HG02938 (cell line): ENCODE results near the gene SLC16A14.

Source experiments
- ATAC-seq: cut with Tn5 transposase; IDR thresholded peaks from one replicate; pipeline ENCODE4 v1.9.1; 2021; ENCODE audit warnings: mild to moderate bottlenecking, moderate library complexity; ENCODE audit not compliant: unreplicated experiment

Gene SLC16A14

DNA sequence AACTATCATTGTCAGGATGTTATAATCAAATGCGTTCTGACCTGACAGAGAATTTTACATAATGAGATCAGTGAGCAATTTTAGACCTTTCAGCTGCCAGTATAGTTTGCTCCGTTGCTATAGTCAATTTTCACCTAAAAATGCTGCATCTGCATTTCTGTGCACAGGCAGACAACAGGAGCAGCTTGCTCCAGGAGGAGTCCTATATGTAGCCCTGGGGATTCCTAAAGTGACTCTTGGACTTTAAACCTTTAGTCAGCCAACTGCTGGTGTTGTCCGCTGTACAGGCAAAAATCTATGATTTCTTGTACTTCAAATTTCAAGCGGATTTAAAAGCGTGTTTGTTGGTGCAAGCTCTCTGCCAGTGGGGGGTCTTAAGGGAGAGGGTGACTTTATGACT, 25.7 kb downstream of the SLC16A14 start:
- no peak for ATAC-seq

DNA sequence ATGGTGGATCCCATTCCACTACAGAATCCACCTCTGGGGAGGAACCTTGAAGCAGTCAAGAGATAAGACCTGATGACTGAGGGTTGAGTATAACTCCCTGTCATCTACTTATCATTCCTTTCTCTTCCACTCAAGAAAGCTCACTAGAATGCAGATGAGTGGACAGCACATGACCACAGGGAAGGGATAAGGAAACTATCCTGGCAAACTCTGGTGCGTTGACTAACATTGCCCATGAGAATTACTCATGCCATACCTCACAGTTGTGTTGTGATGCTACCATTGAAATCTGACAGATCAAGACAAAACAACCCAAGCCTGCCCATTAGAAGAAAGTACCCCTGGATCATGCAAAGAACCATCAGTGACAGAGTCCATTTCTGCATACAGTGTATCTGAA, 26.5 kb downstream of the SLC16A14 start:
- ATAC-seq = no peak

DNA sequence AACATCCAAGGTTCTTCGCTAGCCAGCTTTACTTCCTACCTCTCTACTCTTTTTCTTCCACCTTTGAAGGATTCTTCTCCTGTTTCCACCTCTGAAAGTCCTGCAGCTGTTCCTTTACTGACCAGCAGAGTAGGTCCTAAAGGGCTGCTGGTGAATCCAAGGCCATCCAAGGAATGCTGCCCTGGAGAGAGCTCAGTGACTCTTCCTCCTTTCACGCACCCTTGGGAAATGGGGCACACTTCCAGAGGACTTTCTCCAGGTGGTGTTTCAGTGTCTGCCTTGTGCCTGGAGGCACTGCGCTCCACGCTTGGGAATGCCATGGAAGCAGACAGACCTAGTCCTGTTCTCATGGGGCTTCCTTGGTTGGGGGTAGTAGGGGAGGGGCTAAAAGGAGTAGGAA, 45.4 kb downstream of the SLC16A14 start:
- no peak for ATAC-seq

DNA sequence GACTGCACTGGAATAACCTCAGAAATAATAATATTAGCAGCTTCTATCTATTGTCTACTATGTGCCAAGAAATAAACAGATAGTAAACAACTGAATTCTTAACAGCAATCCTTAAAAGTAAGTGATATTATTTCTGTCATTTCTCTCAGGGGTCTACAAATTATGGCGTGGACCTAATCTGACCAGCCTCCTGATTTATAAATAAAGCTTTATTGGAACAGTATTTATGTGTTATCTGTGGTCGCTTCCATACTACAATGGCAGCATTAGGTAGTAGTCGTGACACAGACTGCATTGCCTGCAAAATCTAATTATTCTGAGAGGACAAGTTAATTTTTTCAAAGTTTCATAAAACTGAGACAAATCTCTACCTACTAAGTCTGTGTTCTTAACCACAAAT, 49.0 kb downstream of the SLC16A14 start:
- ATAC-seq = no peak

DNA sequence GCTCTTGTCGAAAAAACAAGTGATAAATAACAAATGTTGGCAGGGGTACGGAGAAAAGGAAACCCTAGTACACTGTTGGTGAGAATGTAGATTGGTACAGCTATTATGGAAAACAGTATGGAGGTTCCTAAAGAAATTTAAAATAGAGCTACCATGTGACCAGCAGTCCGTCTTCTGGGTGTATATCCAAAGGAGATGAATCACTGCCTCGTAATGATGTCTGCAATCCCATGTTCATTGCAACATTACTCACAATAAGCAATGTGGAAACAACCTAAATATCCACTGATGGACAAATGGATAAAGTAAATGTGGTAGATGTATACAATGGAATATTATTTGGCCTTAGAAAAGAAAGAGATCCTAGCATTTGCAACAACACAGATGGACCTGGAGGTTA, 50.6 kb downstream of the SLC16A14 start:
- ATAC-seq = no peak

DNA sequence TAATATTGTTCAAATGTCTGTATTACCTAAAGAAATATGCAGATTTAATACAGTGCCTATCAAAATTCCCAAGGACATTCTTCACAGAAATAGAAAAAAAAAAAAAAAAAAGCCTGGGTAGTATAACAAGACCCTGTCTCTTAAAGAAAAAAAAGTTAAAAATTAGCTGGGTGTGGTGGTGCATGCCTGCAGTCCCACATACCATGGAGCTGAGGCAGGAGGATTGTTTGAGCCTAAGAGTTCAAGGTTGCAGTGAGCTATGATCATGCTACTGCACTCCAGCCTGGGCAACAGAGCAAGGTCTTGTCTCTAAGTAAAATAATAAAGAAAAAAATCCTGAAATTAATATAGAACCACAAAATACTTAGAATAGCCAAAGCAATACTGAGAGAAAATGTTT, 51.9 kb downstream of the SLC16A14 start:
- ATAC-seq = no peak

DNA sequence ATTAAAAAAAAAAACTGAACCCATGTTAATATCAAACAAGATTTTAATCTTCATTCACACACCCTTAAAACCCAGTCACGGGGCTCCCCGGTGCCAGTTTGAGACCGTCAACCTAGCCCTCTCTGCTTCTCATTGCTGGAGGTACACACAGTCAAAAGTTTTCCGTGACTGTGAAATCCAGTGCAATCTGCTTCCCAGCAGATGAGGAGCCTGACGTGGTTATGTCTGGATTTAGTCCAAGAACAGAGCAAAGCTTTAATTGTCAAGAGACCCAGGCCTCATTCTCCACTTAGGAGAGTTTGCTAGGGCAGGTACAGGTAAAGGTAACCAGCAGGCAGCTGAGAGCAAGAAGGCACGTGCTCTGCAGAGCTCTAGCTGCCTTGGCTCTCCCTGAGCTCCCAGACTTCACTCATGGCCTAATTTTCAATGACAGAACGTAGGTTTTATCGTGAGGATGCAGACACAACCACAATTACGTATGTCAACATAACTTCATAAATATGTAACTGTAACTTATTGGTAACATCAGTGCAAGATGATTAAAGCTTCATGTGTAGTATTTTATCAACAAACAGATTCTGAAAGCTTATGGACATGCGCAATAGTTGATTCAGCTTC, 56.3 kb downstream of the SLC16A14 start:
- no peak for ATAC-seq

DNA sequence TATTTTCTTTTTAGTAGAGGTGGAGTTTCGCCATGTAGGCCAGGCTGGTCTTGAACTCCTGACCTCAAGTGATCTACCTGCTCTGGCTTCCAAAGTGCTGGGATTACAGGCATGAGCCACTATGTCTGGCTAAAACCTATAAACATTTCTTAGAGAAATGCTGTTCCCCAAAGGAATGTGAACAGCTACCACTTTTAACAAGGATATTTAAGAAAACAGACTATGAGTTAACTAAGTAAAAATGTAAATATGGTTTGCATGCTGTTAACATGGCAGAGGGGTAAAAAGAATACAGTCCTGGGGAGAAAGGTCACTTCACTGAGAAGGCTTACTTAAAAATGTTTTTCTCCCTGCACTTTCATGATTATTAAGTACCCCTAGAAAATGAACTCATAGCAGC, 57.1 kb downstream of the SLC16A14 start:
- no peak for ATAC-seq

DNA sequence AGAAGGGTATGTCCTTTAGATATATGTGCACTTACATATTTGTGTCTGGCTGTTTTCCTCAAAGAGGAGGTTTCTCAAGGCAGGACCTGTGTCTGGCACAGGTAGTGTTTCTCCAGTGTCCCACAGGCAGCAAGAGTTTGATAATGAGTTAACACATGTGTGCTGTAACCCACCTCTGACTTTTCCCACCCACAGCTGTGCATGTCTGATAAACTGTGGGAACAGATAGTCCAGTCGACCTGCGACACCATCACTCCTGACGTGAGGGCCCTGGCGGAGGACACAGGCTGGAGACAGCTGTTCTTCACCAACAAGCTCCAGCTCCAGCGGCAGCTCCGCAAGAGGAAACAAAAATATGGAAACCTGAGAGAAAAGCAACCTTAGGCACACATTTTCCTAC, 58.2 kb downstream of the SLC16A14 start:
- ATAC-seq = no peak

DNA sequence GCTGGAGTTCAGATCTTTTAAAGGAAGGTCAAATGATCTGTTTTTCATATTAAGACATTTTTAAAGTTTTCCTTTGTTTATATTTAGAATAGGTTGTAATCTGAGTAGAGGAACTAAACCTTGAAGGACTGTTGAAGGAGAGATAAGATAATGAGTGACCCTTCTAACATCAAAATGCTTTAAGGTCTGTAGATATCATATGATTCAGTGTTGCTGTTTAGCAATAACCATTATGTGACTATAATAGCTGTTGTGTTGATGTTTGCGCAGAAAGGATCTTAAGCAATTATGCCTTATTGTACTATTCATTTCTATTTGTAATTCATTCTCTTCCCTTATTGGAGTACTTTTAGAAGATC, 60.0 kb downstream of the SLC16A14 start:
- no peak for ATAC-seq

DNA sequence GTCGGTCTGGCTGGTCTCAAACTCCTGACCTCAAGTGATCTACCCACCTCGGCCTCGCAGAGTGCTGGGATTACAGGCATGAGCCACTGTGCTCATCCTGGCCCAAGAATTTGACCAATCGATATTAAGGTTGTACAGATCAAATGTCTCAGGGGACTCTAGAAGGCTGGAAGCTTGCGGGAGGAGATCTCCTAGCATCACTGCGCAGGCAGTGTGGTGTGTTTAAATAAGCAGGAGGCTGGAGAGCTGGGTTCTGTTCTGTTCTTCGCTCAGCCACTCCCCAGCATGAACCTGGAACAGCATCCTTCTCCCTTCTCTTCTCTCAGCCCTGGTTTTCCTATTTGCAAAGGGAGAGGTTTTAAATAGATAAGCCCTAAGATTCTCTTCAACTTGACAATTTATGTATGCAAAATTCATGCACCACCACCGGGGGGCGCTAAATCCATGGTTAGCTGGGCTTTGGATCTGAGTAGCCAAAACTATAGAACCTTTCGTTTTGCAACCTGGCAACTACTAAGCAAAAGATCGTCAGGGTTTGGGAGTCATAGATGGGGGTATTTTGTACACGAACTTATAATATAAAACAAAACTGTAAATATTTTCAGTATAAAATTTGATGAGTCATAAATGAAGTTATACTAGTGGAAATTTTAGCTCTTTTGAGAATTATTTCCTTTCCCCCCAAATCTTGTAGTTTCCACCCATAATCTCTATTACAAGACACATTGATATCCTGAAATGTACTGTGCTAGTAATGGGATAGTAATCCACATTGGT, 60.6 kb downstream of the SLC16A14 start:
- no peak for ATAC-seq

DNA sequence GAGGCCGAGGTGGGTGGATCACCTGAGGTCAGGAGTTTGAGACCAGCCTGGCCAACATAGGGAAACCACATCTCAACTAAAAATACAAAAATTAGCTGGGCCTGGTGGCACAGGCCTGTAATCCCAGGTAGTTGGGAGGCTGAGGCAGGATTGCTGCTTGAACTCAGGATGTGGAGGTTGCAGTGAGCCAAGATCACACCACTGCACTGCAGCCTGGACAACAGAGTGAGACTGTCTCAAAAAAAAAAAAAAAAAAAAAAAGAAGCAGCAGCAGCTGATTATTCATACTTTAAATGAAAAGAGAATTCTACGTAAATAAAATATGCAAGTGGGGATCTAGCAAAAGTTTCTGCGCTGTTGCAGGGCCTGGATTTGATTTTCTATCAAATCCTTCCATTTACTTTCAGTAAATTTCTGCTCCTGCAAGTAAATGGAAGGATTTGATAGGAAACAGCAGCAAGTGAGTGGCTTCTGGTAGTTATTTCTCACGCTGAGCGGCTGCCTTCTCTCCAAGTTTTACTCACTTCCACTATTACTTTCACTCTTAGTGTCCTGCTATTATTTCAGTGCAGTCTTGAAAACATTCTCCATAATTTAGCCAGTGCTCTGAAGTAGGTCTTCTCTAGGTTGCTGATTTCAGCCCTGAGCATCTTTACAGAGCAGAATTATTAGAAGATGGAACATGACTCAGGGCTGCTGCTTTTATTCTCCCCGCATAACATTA, 68.4 kb downstream of the SLC16A14 start:
- peak; percentile 96 for ATAC-seq

DNA sequence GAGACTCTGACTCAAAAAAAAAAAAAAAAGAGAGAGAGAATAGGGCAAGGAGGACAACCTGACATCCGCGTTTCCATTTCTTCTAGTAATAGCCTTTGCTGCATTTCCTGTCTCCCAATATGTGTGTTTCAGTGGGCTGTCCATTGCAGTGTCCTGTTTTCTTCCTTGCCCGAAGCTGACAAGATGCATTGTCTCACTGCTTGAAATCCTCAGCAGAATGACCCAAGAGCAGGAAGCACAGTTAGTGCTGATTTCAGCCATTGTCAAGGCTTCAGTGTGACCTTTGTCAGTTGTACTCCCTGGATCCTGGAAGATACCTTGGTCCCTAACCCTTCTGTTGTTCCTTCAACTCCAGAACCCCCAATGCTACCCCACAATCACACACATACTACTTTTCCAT, 71.2 kb downstream of the SLC16A14 start:
- ATAC-seq = no peak

DNA sequence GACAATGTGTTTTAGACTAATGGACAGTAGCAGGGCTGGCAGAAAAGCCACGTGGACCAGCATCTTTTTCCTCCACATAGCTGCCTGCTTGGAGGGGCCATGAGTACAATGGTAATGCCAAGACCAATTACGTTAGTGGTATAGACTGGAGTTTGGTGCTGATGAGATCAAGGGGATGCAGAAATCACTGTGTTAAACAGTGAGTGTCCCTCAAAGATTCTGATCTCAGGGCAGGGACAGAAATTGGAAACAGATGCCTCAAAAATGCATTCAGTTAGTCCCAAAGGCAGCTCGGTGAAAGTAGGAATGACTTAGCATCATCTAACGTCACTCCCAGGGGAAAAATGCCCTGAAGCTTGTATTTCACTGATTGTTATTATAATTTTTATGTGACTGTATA, 72.4 kb downstream of the SLC16A14 start:
- no peak for ATAC-seq

DNA sequence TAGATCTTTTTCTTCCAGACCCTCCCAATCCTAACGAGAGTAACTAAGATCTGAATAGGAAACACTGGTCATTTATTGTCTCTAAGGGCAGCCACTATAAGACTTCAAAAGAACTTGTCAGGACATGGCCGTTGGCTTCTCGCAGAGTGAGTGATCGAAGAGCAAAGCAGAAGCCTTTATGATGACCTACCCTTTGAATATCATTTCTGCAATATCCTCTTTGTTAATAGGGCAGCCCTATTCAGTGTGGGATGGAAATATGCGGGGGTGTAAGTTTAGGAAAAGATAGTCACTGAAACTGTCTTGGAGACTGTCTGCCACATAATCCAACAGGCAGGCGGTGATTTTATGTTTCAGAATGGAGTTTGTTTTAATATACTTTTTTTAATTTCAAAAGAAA, 75.5 kb downstream of the SLC16A14 start:
- ATAC-seq = no peak
